OCI-LY3 (cell line): ENCODE results near the gene OLIG2.

ENCODE experiments used
- CTCF ChIP-seq: fragments of 200-600, 300-600 bp; sonication (generic); IDR thresholded peaks from 2 replicates; pipeline ENCODE4 v1.5.1; 2014; ENCODE audit warnings: antibody characterized with exemption, low read length, low read depth
- EZH2phosphoT487 ChIP-seq: fragments of 200-600 bp; shearing (Covaris generic); IDR thresholded peaks from 2 replicates; pipeline ENCODE4 v1.6.1; 2018; ENCODE audit warnings: antibody characterized with exemption, mixed run types, low read depth

- no peak for TF ChIP-seq CTCF
- TF ChIP-seq EZH2phosphoT487 = no peak
Observed at GRCh38 chr21:33042812-33043211, 17.1 kb downstream of the OLIG2 start.
